ENCODE measurements around the gene TRIO. TPM values are rescaled to one million over a fixed set of nuclear protein-coding genes. Genes with fewer than 3 reads are reported as not detected.

TRIO gene
- total and polyA plus RNA-seq, 4 donors = 23.8 to 243 (median 110) TPM

DNA sequence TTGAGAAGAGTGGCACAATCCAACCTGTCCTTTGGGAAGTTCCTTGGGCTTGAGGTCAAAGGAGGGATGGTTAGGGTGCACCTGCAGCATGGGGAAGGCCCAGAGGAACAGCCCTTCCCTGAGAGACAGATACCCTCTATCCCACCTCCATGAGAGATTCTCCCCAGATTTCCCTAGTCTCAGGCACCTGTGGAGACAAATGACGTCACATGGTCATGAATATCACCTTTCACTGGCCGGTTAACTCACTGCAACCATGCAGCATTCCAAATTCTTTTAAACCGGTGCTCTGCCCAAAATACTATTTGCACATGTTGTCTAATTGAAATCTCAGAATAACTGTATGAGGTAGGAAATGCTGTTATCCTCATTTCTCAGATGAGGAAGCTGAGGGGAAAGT is 15.6 kb upstream of the TRIO start:
- DNase-seq = no peak
- no peak overlapping the region for H3K4me3 ChIP-seq
- 70 to 77% methylated on average over 3 of the region's 3 CpGs for WGBS, 2 donors
- H3K9me3 ChIP-seq (ENCODE audit: control insufficient read depth in 4 of 4, insufficient read depth in 3 of 4, low read length in 3 of 4) = no peaks in the 10 kb centered on the region
- TF ChIP-seq, protein P1, sequence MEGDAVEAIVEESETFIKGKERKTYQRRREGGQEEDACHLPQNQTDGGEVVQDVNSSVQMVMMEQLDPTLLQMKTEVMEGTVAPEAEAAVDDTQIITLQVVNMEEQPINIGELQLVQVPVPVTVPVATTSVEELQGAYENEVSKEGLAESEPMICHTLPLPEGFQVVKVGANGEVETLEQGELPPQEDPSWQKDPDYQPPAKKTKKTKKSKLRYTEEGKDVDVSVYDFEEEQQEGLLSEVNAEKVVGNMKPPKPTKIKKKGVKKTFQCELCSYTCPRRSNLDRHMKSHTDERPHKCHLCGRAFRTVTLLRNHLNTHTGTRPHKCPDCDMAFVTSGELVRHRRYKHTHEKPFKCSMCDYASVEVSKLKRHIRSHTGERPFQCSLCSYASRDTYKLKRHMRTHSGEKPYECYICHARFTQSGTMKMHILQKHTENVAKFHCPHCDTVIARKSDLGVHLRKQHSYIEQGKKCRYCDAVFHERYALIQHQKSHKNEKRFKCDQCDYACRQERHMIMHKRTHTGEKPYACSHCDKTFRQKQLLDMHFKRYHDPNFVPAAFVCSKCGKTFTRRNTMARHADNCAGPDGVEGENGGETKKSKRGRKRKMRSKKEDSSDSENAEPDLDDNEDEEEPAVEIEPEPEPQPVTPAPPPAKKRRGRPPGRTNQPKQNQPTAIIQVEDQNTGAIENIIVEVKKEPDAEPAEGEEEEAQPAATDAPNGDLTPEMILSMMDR (IDR thresholded peaks at IDR 0.05; ENCODE audit: control extremely low read depth, extremely low read depth) = no peak
- no peaks in the 10 kb centered on the region for H3K36me3 ChIP-seq (ENCODE audit: control insufficient read depth in 4 of 4, insufficient read depth in 4 of 4, low read length in 4 of 4)
- peaks cover 0 to 9% (median 0%) of the 10 kb centered on the region in 5 donors for H3K4me1 ChIP-seq (ENCODE audit: control insufficient read depth in 5 of 5, insufficient read depth in 5 of 5, low read length in 5 of 5)
- no peak for ATAC-seq (ENCODE audit: insufficient read depth, low FRiP score)
- peaks cover 0 to 22% (median 20%) of the 10 kb centered on the region in 3 donors for H3K27me3 ChIP-seq (ENCODE audit: control insufficient read depth in 3 of 3, insufficient read depth in 3 of 3, low read length in 2 of 3)
- H3K9ac ChIP-seq (ENCODE audit: insufficient read depth in 1 of 2, low read length in 2 of 2) = no peak overlapping the region
- no peak overlapping the region for H3K27ac ChIP-seq (ENCODE audit: low read depth in 1 of 2, low read length in 1 of 2)

DNA sequence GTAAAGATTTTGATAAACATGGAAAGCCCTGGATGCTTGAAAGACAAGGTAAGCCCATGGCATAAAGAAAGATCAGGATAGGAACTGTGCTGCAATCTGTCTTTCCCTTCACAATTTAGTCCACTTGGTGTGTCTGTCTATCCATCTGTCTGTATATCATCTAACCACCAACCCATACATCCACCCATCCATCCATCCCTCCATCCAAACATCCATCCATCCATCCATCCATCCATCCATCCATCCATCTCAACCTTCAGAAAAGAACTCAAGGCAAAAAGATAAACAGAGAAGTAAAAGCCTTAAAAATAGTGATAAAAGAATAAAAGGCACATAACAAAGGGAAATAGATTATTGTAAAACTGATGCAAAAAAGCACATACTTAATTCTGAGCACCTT is 15.1 kb upstream of the TRIO start:
- TF ChIP-seq, protein P1 (IDR thresholded peaks at IDR 0.05; ENCODE audit: control extremely low read depth, extremely low read depth) = no peak
- no peak overlapping the region for H3K9ac ChIP-seq (ENCODE audit: insufficient read depth in 1 of 2, low read length in 2 of 2)
- no peak overlapping the region for H3K27ac ChIP-seq (ENCODE audit: low read depth in 1 of 2, low read length in 1 of 2)
- H3K9me3 ChIP-seq (ENCODE audit: control insufficient read depth in 4 of 4, insufficient read depth in 3 of 4, low read length in 3 of 4) = no peaks in the 10 kb centered on the region
- no peaks in the 10 kb centered on the region for H3K36me3 ChIP-seq (ENCODE audit: control insufficient read depth in 4 of 4, insufficient read depth in 4 of 4, low read length in 4 of 4)
- peaks cover 0 to 22% (median 20%) of the 10 kb centered on the region in 3 donors for H3K27me3 ChIP-seq (ENCODE audit: control insufficient read depth in 3 of 3, insufficient read depth in 3 of 3, low read length in 2 of 3)
- DNase-seq (no peak), ATAC-seq (ENCODE audit: insufficient read depth, low FRiP score) (no peak)
- peaks cover 0 to 10% (median 0%) of the 10 kb centered on the region in 5 donors for H3K4me1 ChIP-seq (ENCODE audit: control insufficient read depth in 5 of 5, insufficient read depth in 5 of 5, low read length in 5 of 5)
- no peak overlapping the region for H3K4me3 ChIP-seq

DNA sequence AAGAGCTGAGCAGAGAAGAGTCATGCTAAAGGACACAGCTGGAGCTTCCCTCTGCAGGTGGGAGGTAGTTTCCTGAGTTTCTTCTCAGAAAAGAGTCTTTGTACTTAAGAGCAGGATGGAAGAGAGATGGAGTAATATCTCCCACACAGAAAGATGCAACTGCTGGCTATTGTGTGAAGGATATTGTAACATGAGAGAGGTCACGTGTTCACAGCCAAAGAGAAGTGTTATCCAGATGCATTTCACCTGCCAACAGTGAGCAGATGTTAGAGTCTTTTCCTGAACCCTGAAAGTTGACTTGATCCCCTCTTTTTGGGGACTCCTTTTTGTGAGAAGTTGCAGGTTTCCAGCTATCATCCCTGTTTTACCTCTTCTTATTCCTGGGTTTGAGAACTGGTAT is 14.0 kb upstream of the TRIO start:
- DNase-seq (no peak), ATAC-seq (ENCODE audit: insufficient read depth, low FRiP score) (no peak)
- Histone ChIP-seq H3K4me1 (ENCODE audit: control insufficient read depth in 5 of 5, insufficient read depth in 5 of 5, low read length in 5 of 5) (peaks cover 0 to 10% (median 0%) of the 10 kb centered on the region in 5 donors), H3K9ac (ENCODE audit: insufficient read depth in 1 of 2, low read length in 2 of 2) (no peak overlapping the region), H3K9me3 (ENCODE audit: control insufficient read depth in 4 of 4, insufficient read depth in 3 of 4, low read length in 3 of 4) (no peaks in the 10 kb centered on the region), H3K27me3 (ENCODE audit: control insufficient read depth in 3 of 3, insufficient read depth in 3 of 3, low read length in 2 of 3) (peaks cover 0 to 22% (median 20%) of the 10 kb centered on the region in 3 donors), H3K4me3 (no peak overlapping the region), H3K36me3 (ENCODE audit: control insufficient read depth in 4 of 4, insufficient read depth in 4 of 4, low read length in 4 of 4) (no peaks in the 10 kb centered on the region), H3K27ac (ENCODE audit: low read depth in 1 of 2, low read length in 1 of 2) (no peak overlapping the region)
- TF ChIP-seq, protein P1 (IDR thresholded peaks at IDR 0.05; ENCODE audit: control extremely low read depth, extremely low read depth) = no peak
- 63 to 73% methylated on average over 1 of the region's 1 CpG for WGBS, 2 donors

Measured in lung (tissue), 12 donors.